ENCODE results near the gene LPIN2.

LPIN2 gene

GRCh38 chr18:3046216-3046808 lies 33.4 kb upstream of the LPIN2 start:
- H3K27ac ChIP-seq (replicated peaks) = no peak overlapping the region; the same call in 1 of the 2 replicates
- H3K4me3 ChIP-seq (replicated peaks; ENCODE audit: insufficient read depth, low read length) = no peak overlapping the region
- no peak for DNase-seq (ENCODE audit: low read depth in 1 of 2, low spot score in 1 of 2)
- H3K27me3 ChIP-seq (ENCODE audit: insufficient read depth, poor library complexity, severe bottlenecking) = no peaks in the 10 kb centered on the region
- TF ChIP-seq CTCF (IDR thresholded peaks at IDR 0.05; ENCODE audit: insufficient read depth, low read length) (no peak), REST (IDR thresholded peaks at IDR 0.05; ENCODE audit: insufficient replicate concordance, low read depth) (no peak), POLR2AphosphoS5 (IDR thresholded peaks at IDR 0.05; ENCODE audit: low read depth) (no peak), SPI1 (IDR thresholded peaks at IDR 0.05; ENCODE audit: borderline replicate concordance, low read depth) (no peak), GABPA (IDR thresholded peaks at IDR 0.05; ENCODE audit: low read depth) (no peak)

- Histone ChIP-seq H3K27ac (replicated peaks) (peak overlapping the region; percentile 59), H3K27me3 (ENCODE audit: insufficient read depth, poor library complexity, severe bottlenecking) (no peaks in the 10 kb centered on the region), H3K4me3 (replicated peaks; ENCODE audit: insufficient read depth, low read length) (no peak overlapping the region)
- TF ChIP-seq REST (IDR thresholded peaks at IDR 0.05; ENCODE audit: insufficient replicate concordance, low read depth) (no peak), POLR2AphosphoS5 (IDR thresholded peaks at IDR 0.05; ENCODE audit: low read depth) (0 out of 2 replicates have a peak, but pooled peaks have one; percentile 42), GABPA (IDR thresholded peaks at IDR 0.05; ENCODE audit: low read depth) (no peak), CTCF (IDR thresholded peaks at IDR 0.05; ENCODE audit: insufficient read depth, low read length) (no peak)
- DNase-seq (ENCODE audit: low read depth in 1 of 2, low spot score in 1 of 2) = peak in 1 of 2 experiments; percentile 78
Observed at GRCh38 chr18:3044931-3045698, 32.2 kb upstream of the LPIN2 start.

GRCh38 chr18:3042379-3042778 lies 29.4 kb upstream of the LPIN2 start:
- Histone ChIP-seq H3K4me3 (replicated peaks; ENCODE audit: insufficient read depth, low read length) (no peak overlapping the region), H3K27me3 (ENCODE audit: insufficient read depth, poor library complexity, severe bottlenecking) (no peaks in the 10 kb centered on the region), H3K27ac (replicated peaks) (no peak overlapping the region)
- no peak for DNase-seq (ENCODE audit: low read depth in 1 of 2, low spot score in 1 of 2)
- TF ChIP-seq SPI1 (IDR thresholded peaks at IDR 0.05; ENCODE audit: borderline replicate concordance, low read depth) = no peak
- no peak for TF ChIP-seq REST (IDR thresholded peaks at IDR 0.05; ENCODE audit: insufficient replicate concordance, low read depth)
- TF ChIP-seq POLR2AphosphoS5 (IDR thresholded peaks at IDR 0.05; ENCODE audit: low read depth) = no peak
- no peak for TF ChIP-seq GABPA (IDR thresholded peaks at IDR 0.05; ENCODE audit: low read depth)
- no peak for TF ChIP-seq CTCF (IDR thresholded peaks at IDR 0.05; ENCODE audit: insufficient read depth, low read length)

All from HL-60 (cell line).